HG02798 (cell line): ENCODE measurements around the gene ACTR1A.
"Not testable (repeated sequence)": the region's sequence is repeated elsewhere in the genome, so short reads cannot be mapped to it uniquely, and the experiment has no call there.

Source experiments
- ATAC-seq: cut with Tn5 transposase; IDR thresholded peaks from one replicate; pipeline ENCODE4 v1.9.1; 2021; ENCODE audit warnings: mild to moderate bottlenecking; ENCODE audit not compliant: unreplicated experiment, poor library complexity

The ACTR1A gene

DNA sequence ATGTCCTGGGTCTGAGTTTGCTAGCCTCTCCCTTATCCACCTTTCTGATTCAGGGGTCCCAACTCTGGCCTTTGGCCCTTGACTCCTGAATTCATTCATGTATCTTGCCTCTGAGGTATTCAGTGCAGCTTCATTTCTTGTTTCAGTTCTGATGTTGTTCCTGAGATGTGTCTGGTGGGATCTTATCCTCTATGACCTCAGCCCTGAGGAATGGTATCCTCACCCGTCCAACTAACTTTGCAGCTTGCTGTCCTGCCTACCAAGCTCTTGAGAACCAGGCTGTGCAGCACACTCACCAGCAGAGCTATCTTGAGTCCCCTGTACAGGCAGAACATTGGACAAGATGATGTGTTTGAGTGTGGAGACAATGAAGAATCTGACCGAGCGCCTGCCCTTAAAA, 15.0 kb upstream of the ACTR1A start:
- no peak for ATAC-seq

DNA sequence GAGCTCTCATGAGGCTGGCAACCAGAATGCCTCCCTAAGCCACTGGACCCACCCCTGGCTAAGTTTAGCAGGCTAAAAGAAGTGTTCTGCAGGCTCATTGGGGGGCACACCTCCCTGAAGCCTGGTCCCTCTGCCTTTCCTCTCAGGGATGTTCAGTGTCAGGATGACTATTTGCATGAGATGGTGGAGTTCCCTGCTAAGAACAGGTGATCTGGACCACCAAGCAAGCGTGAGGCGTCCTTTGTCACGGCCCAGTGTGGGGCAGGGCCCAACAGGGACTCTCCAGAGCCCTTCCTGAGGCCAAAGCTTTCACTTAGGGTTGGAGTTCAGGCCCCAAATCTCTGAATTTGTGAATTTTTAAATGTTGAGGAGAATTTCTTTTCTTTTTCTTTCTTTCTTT, 13.2 kb upstream of the ACTR1A start:
- ATAC-seq, result no peak

DNA sequence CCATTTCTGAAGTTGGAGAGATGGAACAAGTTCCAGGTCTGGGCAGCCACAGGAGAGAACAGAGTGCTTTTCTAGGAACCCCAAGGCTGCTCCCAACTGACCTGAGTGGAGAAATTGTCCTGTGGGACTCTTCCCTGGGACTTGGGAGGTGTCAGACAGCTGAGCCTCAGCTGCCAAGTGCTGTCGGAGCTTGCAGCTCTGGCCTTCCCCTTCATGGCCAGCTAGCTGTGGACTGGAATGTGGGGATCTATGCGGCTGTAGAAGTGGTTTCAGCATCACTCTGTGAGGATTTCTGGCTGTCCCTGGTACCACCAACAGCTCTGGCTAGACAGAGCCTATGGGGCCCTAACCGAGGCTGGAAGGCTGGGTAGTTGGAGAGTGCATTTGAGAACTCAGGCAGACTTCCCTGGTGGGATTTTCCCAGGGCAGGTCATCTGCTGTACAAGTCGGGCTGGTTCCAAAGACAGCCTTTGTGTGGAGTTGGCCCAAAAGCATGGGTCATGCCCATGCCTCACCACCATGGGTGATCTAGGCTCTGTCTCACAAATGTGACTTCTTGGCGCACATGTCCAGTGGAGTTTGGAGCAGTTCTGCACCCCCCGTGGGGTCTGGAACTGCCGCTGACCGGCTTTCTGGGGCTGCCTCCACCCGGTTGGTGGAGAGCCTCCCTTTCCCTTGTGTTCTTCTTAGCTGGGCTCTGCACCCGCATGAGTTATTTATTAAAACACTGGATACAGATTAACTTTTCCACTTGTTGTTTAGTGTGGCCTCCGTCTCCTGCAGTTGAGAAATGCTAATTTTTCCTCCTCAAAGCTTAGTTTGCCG, 12.2 kb upstream of the ACTR1A start:
- no peak for ATAC-seq

DNA sequence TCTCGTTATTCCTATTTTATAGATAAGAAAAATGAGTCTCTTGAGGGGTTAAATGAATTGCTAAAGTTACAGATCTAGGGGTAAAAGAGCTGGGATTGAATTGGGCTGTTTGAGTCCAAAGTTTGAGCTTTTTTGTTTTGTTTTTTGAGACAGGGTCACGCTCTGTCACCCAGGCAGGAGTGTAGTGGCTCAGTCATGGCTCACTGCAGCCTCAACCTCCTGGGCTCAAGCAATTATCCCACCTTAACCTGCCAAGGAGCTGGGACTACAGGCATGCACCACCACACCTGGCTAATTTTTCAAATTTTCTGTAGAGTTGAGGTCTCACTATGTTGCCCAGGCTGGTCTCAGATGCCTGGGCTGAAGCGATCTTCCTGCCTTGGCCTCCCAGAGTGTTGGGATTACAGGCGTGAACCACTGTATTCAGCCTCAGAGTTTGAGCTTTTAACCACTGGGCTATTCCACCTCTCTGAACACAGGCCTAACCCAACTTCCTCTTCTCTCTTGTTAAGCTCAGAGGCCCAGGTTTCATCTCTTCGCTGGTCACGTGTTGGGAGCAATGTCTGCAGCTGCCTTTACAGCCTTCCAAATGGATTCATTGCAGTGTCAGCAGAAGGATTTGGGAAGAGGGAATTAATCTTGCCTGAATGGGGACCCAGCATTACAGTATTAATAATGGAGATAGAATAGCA, 9.2 kb upstream of the ACTR1A start:
- ATAC-seq, result peak; percentile 81

DNA sequence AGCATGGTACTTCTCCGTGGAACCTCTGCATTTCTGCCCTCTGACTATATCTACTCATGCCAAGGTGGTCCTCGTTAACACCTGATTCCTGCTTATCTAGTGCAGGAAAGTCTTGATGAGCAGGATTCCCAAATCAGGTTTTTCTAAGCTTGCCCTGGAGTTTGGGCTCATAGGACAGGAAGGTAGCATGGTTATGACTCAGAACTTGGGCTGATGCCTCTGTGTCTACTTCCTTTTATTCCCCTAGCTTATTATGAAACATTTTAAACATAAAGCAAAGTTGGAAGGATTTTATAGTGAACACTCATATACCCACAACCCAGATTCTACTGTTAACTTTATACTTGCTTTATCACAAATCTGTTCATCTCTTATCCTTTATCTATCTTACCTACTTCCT, 6.9 kb upstream of the ACTR1A start:
- no peak for ATAC-seq

DNA sequence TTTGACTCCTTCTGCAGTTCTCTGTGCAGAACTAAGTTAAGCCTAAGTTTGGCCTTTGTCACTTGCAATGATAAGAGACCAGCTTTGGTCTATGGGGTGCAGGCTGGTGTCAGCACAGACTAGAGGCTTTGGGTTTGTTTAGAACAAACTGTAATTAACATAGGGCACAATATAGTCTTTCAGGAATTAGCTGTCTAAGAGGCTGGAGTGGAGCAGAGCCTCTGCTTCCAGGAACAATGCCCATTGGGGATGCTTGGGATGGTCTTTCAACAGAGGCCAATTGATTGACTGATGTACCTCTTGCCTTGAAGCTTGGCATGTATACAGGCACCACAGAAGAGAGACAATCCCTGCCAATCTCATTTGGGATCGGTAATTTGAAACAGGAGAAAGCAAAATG, 6.0 kb upstream of the ACTR1A start:
- ATAC-seq, result no peak

DNA sequence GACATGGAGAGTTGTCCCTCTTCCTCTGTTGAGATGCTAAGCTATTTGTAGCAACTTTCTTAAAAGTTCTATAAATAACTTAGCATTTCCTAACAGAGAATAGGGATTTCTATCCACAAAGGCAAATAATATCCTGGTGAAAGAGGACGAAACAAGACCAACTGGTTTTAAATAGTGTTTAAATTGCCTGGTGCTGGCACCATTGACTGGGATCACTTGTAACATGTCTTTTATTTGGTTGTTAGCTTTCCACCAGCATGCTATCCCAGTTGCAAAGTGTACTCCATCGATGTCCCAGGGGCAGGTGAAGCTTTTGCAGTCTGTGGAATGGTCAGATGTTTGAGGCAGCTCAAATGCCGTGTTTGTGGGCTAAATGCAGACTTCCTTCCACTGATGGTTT, 5.0 kb upstream of the ACTR1A start:
- ATAC-seq, result no peak

DNA sequence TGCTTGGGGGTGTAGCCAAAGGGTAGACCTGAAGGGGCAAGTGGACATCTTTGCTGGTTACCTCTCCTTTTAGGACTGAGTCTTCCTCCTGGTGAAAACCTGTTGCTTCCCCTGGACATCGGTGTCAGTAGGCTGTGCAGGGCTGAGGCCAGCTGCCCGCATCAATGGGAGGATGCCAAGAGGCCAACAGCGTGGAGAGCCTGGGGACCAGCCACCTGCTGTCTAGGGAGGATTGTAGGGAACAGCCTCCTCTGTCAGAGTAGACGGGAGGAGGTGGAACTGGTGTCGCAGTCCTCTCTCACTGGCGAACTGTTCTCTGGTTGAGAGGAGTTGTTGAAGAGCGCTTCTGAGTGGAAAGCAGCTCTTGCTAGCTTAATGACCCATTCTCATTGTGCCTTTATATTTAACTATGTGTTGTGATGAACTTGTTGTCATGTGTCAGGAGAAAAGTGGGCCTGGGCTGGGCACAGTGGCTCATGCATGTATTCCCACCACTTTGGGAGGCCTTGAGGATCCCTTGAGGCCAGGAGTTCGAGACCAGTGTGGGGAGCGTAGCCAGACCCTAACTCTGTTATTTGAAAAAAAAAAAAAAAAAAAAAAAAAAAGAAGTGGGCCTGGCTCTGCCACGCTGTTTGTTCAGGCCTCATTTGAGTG, 3.1 kb upstream of the ACTR1A start:
- no peak for ATAC-seq

DNA sequence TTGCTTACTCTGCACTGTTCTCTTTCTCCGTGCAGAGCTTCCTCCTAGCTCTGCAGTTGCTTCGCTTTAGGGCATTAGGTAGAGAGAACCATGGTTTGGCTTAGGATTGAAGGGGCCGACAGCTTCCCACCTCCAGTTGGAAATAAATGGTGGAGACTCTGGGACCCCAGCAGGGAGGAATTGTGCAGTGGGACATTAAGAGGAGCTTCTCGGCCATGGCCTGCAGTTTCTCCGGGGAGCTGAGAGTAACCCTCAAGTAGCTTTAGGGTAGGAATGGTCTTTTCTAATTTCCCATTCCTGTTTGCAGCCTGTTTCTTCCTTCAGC, 2.4 kb upstream of the ACTR1A start:
- no peak for ATAC-seq

DNA sequence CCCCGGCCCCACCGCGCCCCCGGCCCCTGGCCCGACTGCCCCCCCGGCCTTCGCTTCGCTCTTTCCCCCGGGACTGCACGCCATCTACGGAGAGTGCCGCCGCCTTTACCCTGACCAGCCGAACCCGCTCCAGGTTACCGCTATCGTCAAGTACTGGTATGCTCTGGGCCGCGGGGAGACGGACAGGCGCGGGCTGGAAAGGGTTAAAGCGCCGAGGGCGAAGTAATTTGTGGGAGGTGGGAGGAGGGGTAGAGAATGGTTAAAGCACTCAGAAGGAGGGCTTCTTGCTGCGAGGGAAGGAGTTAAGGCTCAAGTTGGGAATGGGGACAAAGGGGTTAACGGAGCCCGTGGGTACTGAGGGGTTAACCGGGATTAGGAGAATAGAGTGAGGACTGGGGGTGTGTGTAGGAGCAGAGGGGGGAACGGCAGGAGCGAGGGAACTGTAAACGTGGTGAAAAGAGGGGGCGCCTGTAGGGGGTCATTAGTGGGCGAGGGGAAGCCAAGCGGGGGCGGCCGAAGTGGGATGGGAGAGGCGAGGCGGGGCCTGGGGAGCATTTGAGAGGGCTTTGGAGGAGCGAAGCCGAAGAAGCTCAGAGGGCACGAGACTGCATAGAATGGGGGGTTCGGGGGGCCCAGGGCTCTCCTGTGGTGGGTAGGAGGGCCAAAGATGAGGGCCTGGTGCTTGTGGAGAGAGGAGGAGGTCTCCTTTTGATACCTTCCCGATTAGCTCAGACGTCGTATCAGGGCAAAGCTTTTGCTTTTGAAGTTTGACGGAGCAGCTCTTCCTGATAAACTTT, 1.9 kb upstream of the ACTR1A start:
- no peak for ATAC-seq

DNA sequence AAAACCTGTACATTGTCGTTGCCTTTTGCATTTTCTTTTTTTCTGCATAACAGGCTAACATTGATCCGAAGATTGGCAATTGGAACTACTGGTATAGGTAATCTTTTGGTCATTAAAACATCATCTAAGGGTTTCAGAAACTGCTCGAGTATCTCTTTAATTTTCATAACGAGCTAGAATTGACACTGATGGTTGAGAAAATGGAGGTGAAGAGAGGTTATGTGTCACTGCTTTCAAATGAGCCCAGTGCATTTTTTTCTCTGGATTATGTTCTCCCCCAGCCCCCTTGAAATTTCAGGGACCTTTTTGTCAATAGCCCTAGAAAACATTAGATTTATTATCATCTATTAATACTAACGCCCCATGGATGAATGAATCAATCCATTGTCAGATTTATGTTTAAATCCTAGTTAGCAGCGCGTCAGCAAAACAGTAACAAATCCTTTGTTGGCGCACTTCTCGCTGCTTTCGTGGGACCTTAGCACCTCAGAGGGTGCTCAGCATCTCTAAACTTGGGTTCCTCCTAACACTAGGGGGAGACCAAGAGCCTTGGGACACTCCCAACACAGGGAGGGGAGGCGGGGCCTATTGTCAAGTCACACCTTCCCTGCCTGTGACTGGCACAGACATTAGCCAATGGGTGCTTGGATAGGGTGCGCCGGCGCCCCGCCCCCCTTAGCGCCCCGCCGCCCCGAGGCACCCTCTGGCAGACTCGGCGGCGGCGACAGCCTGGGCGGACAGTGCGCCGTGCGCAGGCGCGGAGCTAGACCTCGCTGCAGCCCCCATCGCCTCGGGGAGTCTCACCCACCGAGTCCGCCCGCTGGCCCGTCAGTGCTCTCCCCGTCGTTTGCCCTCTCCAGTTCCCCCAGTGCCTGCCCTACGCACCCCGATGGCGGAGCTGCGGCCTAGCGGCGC, 1.0 kb upstream of the ACTR1A start, which contains the start of gene SUFU:
Gene SUFU (plus strand): TSS at position 709 of the 915 bp plus-strand sequence. CDS start 181 bp downstream, at position 890.
- ATAC-seq, result peak; percentile 66

DNA sequence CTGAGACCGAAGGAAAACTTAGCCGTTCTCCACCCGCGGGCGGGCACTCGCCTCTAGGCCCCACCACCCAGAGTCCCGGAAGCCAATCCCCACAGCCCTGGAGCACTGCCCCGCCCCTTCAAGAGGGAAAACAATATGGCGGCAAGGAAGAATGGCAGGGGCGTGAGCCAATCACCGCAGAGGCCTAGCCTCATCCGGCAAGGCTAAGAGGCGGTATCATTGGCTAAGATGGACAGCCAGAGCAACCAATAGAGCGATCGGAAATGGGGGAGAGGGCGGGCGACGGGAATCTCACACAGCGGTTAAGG, 529 bp downstream of the ACTR1A start:
- peak; percentile 78 for ATAC-seq

DNA sequence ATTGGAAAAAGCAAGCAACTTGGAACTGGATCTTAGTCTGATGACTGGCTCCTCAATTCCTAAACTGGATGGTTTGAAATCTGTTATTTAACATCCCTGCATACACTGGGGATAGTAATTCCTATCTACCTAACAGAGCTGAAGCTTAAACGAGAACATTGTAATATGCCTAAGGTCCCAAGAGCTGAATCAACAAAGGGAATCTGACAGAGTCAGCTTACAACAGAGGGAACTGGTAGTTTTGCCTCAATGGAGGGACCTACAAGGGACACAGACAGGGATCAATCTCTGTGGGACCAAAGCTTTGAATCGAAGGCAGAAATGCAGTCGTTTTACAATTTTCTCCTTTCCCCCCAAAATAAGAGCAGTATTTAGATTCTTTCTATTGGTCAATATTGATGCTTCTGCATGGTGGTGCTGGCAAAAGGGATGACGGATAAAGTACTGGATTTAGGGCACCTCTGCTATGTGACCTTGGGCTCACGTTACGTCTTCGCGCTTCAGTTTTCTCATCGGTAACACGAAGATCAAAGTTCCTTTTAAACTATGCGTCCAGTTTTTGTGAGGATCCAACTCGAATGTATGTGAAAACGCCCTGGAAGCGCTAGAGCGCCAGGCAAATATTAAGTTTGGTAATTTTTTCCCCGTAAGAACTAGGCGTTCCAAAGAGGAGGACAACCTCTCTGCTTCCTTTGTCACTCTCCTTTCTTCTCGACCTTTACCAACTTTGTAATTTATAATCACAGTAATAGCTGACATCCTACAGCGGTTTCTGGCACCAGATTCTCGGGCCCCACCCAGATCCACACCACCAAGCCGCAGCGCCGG, 1.1 kb downstream of the ACTR1A start:
- ATAC-seq, result no peak

DNA sequence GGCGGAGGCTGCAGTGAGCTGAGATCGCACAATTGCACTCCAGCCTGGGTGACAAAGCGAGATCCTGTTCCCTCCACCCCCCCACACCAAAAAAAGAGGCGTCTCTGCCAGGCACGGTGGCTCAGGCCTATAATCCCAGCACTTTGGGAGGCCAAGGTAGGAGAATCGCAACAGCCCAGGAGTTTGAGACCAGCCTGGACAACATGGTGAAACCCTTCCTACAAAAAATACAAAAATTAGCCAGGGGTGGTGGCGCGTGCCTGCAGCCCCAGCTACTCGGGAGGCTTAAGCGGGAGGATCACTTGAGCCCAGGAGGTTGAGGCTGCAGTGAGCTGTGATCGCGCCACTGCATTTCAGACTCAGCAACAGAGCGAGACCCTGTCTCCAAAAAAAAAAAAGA, 1.8 kb downstream of the ACTR1A start:
- not testable (repeated sequence) for ATAC-seq

DNA sequence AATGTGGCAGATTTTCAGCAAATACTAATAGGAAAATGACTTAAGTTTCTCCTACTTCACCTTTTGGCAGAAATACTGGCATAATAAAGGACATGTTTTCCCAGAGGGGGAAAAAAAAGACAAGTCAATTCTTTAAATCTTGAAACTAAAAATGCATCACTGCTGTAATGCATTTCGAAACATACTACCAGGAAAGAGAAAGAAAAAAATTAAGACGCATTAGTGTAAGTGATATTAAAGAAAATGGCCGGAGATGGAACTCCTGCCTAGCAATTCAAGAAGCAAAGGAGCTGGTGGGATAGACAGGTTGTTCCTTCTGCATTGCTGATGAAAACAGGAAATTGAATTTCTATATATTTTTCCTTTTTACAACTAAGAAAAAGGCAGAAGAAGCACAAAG, 3.2 kb downstream of the ACTR1A start:
- ATAC-seq, result no peak

DNA sequence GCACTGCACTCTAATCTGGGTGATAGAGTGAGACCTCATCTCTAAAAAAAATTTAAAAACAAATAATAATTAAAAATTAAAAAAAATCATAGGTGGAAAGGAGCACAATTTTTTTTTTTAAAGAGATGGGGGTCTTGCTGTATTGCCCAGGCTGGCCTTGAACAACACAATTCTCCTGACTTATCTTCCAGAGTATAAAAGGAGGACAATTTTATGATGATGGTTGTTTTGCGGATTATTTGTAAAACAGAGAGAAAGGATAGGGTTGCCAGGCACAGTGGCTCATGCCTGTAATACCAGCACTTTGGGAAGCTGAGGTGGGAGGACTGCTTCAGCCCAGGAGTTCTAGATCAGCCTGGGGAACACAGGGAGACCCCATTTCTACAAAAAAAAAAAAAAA, 5.0 kb downstream of the ACTR1A start:
- ATAC-seq, result no peak

DNA sequence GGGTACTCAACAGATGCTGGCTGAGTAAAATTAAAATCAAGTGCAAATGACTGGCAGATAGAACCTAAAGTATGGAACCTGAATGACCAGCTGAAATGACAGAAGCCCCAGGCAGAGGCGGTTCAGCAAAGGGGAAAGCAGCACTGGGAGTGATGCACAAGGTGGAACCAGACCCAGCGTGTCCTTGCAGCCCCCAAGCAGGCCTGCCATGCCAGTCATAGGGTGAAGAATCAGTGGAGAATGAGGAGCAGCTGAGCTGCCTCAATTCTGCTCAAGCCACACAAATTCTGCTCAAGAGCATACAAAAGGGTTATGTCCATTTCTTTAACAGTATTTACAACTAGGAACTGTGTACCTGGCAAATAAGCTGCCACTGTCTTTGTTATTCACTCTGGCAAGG, 8.7 kb downstream of the ACTR1A start:
- no peak for ATAC-seq

DNA sequence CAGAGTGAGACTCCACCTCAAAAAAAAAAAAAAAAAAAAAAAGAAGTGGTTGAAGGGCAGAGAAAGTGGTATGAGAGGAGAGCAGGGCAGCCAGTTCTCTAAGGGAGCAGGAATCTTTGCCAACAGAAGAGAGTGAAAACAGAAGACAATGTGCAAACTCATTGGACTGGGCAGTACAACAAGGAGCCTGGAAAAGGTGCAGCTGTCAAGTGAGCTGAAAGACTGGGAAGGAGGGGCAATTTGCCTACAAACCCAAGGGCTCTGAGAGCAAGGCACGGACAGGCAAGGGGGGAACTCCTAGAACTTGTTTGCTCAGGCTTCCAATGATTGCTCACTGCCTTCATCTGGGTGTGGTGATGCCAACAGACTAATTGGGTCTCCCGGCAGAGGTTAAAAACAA, 9.5 kb downstream of the ACTR1A start:
- ATAC-seq, result no peak

DNA sequence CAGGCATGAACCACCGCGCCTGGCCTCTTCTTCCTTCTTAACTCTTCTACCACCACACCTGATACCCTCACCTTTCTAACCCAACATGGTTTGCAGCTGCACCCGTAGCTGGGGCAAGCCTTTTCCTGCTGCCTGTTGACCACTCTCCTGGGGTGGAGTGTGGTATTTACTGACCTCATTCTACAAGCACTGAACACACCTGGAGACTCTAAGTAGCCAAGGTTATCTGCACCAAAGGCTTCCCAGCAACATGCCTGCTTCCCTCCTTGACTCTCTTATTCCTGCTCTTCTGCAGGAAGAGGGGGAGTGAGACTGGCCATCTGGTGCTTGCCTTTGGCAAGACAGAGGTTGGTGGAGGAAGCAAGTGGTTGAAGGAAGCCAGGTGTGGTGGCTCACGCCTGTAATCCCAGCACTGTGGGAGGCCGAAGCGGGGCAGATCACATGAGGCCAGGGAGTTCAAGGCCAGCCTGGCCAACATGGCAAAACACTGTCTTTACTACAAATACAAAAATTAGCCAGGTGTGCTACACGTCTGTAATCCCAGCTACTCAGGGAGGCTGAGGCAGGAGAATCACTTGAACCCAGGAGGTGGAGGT, 10.1 kb downstream of the ACTR1A start:
- ATAC-seq, result no peak
